PC-9 (cell line): ENCODE measurements around the gene PRPF40A. TPM values are rescaled to one million over a fixed set of nuclear protein-coding genes. Genes with fewer than 3 reads are reported as not detected.

Experiments
- BruUV-seq: library from RNA; stranded (reverse); fragments of 400-500 nt; replicated peaks from 2 replicates; lab custom pipeline; 2021; lab: Mats Ljungman, UMichigan
- CTCF ChIA-PET: fragments of 300-600 bp; sonication (Branson Sonifier 250); formaldehyde crosslinking; loops from one replicate; lab custom pipeline; 2022; ENCODE audit warnings: antibody characterized with exemption; lab: Charles Lee
- POLR2A ChIA-PET: fragments of 300-600 bp; sonication (Branson Sonifier 250); formaldehyde crosslinking; loops from one replicate; lab custom pipeline; 2022; ENCODE audit warnings: antibody characterized with exemption; ENCODE audit not compliant: unreplicated experiment; lab: Charles Lee
- DNase-seq, 2 experiments: peaks; one replicate each; pipeline versions ENCODE4 v3.0.0 to v3.0.0-alpha.2; 2015 to 2022; ENCODE audit warnings: mixed read lengths in 1 of 2
- H2AFZ ChIP-seq: fragments of 200-600 bp; sonication (generic); 2 replicates; pipeline ENCODE4 v1.8.1; 2017; ENCODE audit warnings: antibody characterized with exemption
- H3F3A ChIP-seq: fragments of 200-600 bp; sonication (generic); 2 replicates; pipeline ENCODE4 v1.8.1; 2017; ENCODE audit warnings: antibody characterized with exemption, mild to moderate bottlenecking, low read depth; ENCODE audit not compliant: insufficient read depth
- H3K27ac ChIP-seq: fragments of 200-600 bp; sonication (generic); 2 replicates; pipeline ENCODE4 v1.6.1; 2016; ENCODE audit warnings: mixed run types
- H3K27me3 ChIP-seq: fragments of 200-600 bp; sonication (generic); 2 replicates; pipeline ENCODE4 v1.6.1; 2016; ENCODE audit warnings: low read depth, mixed run types; ENCODE audit not compliant: insufficient read depth
- H3K36me3 ChIP-seq: fragments of 200-600 bp; sonication (generic); 2 replicates; pipeline ENCODE4 v1.6.1; 2016; ENCODE audit warnings: low read depth, mixed run types
- H3K4me1 ChIP-seq: fragments of 200-600 bp; sonication (generic); replicated peaks from 2 replicates; pipeline ENCODE4 v1.6.1; 2016; ENCODE audit warnings: mixed run types; ENCODE audit not compliant: insufficient read depth
- H3K4me2 ChIP-seq: fragments of 200-600 bp; sonication (generic); 2 replicates; pipeline ENCODE4 v1.6.1; 2017; ENCODE audit warnings: mixed run types
- H3K4me3 ChIP-seq: fragments of 200-600 bp; sonication (generic); 2 replicates; pipeline ENCODE4 v1.6.1; 2016; ENCODE audit warnings: mixed run types
- H3K79me2 ChIP-seq: fragments of 200-600 bp; sonication (generic); 2 replicates; pipeline ENCODE4 v1.6.1; 2017; ENCODE audit warnings: low read depth, mixed run types
- H3K9me2 ChIP-seq: fragments of 200-600 bp; sonication (generic); 2 replicates; pipeline ENCODE4 v1.8.1; 2017; ENCODE audit warnings: mild to moderate bottlenecking; ENCODE audit not compliant: insufficient read depth
- H3K9me3 ChIP-seq: fragments of 200-600 bp; sonication (generic); 2 replicates; pipeline ENCODE4 v1.8.1; 2016; ENCODE audit warnings: low read depth; ENCODE audit not compliant: insufficient read depth
- H4K20me1 ChIP-seq: fragments of 200-600 bp; sonication (generic); 2 replicates; pipeline ENCODE4 v1.8.1; 2017; ENCODE audit not compliant: insufficient read depth
- EZH2 ChIP-seq: fragments of 200-600 bp; sonication (generic); IDR thresholded peaks from 2 replicates; pipeline ENCODE4 v1.8.0; 2017; ENCODE audit warnings: antibody characterized with exemption, low read depth
- intact Hi-C: fragments of 100-400 bp; cut with micrococcal nuclease; formaldehyde crosslinking; loops from one replicate; pipeline ENCODE4 v1.10.0; 2022; ENCODE audit not compliant: unreplicated experiment
- total RNA-seq: library from RNA; stranded (reverse); gene quantifications from 2 replicates; pipeline ENCODE4 v1.2.3, GENCODE V29; 2021
- TF ChIP-seq, protein P1 (sequence below): fragments of 200-600 bp; sonication (generic); conservative IDR thresholded peaks from 2 replicates; pipeline ENCODE4 v1.6.1; 2017; ENCODE audit warnings: mixed run types, antibody characterized with exemption, mild to moderate bottlenecking, moderate library complexity

PRPF40A gene
- total RNA-seq, 1 experiment from 2014 or later, result 94.1 TPM

DNA sequence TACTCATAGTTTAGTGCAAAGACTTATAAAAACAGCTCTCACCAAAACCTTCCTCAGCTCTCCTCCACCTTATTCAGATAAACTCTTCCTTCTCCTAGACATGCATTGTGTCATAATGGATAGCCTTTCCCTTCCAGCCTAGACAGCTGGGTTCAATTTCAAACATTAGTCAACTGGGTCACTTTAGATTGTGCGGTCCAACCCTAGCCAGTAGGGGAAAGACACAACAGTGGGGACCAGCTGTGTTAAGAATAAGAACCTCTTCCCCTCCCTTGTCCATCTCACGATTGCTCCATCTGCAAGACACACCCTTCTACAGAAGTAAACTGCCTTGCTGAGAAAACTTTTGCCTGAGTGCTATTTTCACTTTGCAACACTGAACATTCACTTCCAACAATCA lies 8.5 kb downstream of the PRPF40A start:
- DNase-seq, result no peak
- Histone ChIP-seq H3K79me2 (peaks cover 97% of the 10 kb centered on the region), H2AFZ (no peak overlapping the region), H4K20me1 (peaks cover 64% of the 10 kb centered on the region), H3K36me3 (peaks cover 59% of the 10 kb centered on the region), H3K27ac (no peak overlapping the region), H3F3A (no peaks in the 10 kb centered on the region), H3K9me3 (peaks cover 10% of the 10 kb centered on the region), H3K9me2 (no peaks in the 10 kb centered on the region), H3K4me1 (no peaks in the 10 kb centered on the region), H3K4me3 (no peak overlapping the region), H3K4me2 (no peak overlapping the region), H3K27me3 (no peaks in the 10 kb centered on the region)
- CTCF ChIA-PET, result no interaction called here
- intact Hi-C loops, result no loop called here
- POLR2A ChIA-PET, result no interaction called here
- TF ChIP-seq, protein P1, sequence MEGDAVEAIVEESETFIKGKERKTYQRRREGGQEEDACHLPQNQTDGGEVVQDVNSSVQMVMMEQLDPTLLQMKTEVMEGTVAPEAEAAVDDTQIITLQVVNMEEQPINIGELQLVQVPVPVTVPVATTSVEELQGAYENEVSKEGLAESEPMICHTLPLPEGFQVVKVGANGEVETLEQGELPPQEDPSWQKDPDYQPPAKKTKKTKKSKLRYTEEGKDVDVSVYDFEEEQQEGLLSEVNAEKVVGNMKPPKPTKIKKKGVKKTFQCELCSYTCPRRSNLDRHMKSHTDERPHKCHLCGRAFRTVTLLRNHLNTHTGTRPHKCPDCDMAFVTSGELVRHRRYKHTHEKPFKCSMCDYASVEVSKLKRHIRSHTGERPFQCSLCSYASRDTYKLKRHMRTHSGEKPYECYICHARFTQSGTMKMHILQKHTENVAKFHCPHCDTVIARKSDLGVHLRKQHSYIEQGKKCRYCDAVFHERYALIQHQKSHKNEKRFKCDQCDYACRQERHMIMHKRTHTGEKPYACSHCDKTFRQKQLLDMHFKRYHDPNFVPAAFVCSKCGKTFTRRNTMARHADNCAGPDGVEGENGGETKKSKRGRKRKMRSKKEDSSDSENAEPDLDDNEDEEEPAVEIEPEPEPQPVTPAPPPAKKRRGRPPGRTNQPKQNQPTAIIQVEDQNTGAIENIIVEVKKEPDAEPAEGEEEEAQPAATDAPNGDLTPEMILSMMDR, result no peak
- no peak for TF ChIP-seq EZH2
- no TSS peak for BruUV-seq

DNA sequence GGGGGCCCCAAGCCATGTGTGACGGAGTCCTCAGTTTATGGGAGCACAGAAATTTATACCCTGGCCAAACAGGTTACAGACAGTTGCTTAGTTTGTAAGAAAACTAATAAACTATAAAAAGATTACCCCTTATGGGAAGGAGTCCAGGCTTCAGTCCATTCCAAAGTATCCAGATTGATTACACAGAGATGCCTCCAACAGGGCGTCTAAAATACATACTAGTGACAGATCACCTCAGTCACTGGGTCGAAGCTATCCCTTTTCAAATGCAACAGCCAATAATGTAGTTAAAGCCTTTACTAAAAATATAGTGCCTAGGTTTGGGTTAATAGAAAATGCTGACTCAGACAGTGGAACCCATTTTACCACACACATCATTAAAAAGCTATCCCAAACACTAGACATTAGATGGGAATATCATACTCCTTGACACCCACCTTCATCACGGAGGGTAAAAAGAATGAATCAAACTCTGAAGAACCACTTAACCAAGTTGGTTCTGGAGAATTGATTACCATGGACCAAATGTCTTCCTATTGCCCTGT lies 10.7 kb downstream of the PRPF40A start:
- no peak for DNase-seq
- H3K36me3 ChIP-seq, result peaks cover 56% of the 10 kb centered on the region
- no peak overlapping the region for H3K27ac ChIP-seq
- peaks cover 66% of the 10 kb centered on the region for H4K20me1 ChIP-seq
- peaks cover 10% of the 10 kb centered on the region for H3K9me3 ChIP-seq
- H3K79me2 ChIP-seq, result peaks cover 97% of the 10 kb centered on the region
- ChIA-PET POLR2A (no interaction called here), CTCF (no interaction called here)
- no peaks in the 10 kb centered on the region for H3K9me2 ChIP-seq
- no TSS peak for BruUV-seq
- intact Hi-C loops, result no loop called here
- no peak overlapping the region for H3K4me3 ChIP-seq
- TF ChIP-seq EZH2, result no peak
- TF ChIP-seq, protein P1, result no peak
- H3K4me1 ChIP-seq, result no peaks in the 10 kb centered on the region
- H2AFZ ChIP-seq, result no peak overlapping the region
- H3K4me2 ChIP-seq, result no peak overlapping the region
- H3F3A ChIP-seq, result no peaks in the 10 kb centered on the region
- no peaks in the 10 kb centered on the region for H3K27me3 ChIP-seq

DNA sequence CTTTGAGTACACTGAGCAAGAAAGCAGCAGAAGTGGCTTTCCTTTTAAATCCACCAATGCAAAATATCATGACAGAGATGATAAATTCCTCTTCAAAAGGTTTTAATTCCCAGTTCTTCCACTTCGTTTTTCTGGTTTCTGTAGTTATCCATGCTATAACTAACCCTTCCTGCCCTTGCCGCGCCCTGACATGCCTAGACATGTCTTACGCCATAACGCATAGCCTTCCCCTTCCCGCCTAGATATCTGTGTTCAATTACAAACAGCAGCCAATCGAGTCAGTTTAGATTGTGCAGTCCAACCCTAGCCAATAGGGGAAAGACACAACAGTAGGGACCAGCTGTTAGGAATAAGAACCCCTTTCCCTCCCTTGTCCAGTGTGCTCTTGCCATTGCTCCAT lies 16.1 kb downstream of the PRPF40A start:
- intact Hi-C loops, result no loop called here
- TF ChIP-seq, protein P1, result no peak
- no peak for TF ChIP-seq EZH2
- H3F3A ChIP-seq, result peaks cover 13% of the 10 kb centered on the region; the same call in 1 of the 2 replicates
- no peak overlapping the region for H3K4me2 ChIP-seq
- H3K4me1 ChIP-seq, result no peaks in the 10 kb centered on the region
- ChIA-PET POLR2A (no interaction called here), CTCF (no interaction called here)
- H3K4me3 ChIP-seq, result no peak overlapping the region
- H3K79me2 ChIP-seq, result peaks cover 100% of the 10 kb centered on the region
- no peaks in the 10 kb centered on the region for H3K9me3 ChIP-seq
- peaks cover 28% of the 10 kb centered on the region for H3K36me3 ChIP-seq
- no TSS peak for BruUV-seq
- DNase-seq, result no peak
- no peak overlapping the region for H2AFZ ChIP-seq
- peaks cover 84% of the 10 kb centered on the region for H4K20me1 ChIP-seq
- H3K27ac ChIP-seq, result no peak overlapping the region
- H3K27me3 ChIP-seq, result no peaks in the 10 kb centered on the region
- H3K9me2 ChIP-seq, result 0 out of 2 replicates have a peak, but pooled peaks cover 3% of the 10 kb centered on the region
